Neural progenitor cell (in vitro differentiated cells): ENCODE measurements around the gene GADD45GIP1.

ENCODE experiments used
- EZH2 ChIP-seq: fragments of 200-600 bp; sonication (generic); IDR thresholded peaks from 2 replicates; pipeline ENCODE4 v1.6.1; 2017; ENCODE audit warnings: antibody characterized with exemption, mild to moderate bottlenecking, moderate library complexity
- TF ChIP-seq, protein P1 (sequence below): fragments of 200-600 bp; sonication (generic); IDR thresholded peaks from 2 replicates; pipeline ENCODE4 v1.5.1; 2017; ENCODE audit warnings: antibody characterized with exemption, mild to moderate bottlenecking

DNA sequence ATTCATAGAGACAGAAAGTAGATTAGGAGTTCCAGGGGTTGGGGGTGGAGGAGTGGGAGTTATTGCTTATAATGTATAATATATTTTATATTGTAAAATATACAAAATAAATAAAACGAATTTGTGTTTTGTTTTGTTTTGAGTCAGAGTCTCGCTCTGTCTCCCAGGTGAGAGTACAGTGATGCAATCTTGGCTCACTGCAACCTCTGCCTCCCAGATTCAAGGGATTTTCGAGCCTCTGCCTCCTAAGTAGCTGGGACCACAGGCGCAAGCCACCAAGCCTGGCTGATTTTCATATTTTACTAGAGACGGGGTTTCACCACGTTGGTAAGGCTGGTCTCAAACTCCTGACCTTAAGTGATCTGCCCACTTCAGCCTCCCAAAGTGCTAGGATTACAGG is 2.5 kb upstream of the GADD45GIP1 start:
- TF ChIP-seq, protein P1, sequence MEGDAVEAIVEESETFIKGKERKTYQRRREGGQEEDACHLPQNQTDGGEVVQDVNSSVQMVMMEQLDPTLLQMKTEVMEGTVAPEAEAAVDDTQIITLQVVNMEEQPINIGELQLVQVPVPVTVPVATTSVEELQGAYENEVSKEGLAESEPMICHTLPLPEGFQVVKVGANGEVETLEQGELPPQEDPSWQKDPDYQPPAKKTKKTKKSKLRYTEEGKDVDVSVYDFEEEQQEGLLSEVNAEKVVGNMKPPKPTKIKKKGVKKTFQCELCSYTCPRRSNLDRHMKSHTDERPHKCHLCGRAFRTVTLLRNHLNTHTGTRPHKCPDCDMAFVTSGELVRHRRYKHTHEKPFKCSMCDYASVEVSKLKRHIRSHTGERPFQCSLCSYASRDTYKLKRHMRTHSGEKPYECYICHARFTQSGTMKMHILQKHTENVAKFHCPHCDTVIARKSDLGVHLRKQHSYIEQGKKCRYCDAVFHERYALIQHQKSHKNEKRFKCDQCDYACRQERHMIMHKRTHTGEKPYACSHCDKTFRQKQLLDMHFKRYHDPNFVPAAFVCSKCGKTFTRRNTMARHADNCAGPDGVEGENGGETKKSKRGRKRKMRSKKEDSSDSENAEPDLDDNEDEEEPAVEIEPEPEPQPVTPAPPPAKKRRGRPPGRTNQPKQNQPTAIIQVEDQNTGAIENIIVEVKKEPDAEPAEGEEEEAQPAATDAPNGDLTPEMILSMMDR = no peak
- no peak for TF ChIP-seq EZH2
